ENCODE data around the gene EEF2K. TPM values are rescaled to one million over a fixed set of nuclear protein-coding genes. Genes with fewer than 3 reads are reported as not detected.

The EEF2K gene
- total and polyA plus RNA-seq, 2 of the 13 experiments (the other 11 are each of a cell fraction or from before 2014, with no cell fraction given): 22.0 to 23.8 TPM

DNA sequence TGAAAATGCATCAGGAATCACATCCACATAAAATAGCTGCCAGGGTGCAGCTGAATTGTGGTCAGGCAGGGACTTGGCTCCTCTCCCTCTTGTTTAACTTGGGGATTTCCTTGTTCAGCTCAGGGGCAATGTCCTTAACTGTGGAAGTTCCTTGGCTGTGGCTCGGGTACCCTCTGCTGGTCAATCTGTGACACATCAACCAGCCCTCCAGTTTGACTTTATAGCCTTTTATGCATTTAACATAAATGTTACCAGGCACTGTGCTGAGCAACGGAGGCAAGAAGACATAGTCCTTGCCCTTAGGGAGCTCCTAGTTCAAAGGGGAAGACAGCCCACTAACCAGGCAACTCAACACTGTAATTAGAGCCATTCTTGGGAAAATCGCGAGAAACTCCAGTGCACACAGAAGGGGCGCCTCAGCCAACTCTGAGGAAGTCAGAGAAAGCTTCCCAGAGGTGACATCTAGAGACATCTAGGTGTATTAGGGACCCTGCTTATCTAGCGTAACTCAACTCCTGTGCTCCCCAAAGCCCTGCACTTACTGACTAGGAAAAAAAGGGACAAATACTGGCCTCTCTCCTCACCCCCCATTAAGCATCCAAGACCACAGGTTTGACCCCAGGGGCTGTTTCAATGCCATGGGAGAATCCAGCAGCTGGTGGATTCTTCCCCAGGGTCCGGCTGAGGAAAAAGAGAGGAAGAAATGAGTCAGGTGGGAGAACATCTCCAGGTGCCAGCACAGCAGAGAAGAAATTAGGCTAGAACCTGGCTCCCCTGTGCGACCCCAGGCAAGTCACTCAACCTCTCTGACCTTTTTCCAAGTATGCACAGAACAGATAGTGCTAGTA, 17.3 kb upstream of the EEF2K start (continued):
- TF ChIP-seq, protein P1, sequence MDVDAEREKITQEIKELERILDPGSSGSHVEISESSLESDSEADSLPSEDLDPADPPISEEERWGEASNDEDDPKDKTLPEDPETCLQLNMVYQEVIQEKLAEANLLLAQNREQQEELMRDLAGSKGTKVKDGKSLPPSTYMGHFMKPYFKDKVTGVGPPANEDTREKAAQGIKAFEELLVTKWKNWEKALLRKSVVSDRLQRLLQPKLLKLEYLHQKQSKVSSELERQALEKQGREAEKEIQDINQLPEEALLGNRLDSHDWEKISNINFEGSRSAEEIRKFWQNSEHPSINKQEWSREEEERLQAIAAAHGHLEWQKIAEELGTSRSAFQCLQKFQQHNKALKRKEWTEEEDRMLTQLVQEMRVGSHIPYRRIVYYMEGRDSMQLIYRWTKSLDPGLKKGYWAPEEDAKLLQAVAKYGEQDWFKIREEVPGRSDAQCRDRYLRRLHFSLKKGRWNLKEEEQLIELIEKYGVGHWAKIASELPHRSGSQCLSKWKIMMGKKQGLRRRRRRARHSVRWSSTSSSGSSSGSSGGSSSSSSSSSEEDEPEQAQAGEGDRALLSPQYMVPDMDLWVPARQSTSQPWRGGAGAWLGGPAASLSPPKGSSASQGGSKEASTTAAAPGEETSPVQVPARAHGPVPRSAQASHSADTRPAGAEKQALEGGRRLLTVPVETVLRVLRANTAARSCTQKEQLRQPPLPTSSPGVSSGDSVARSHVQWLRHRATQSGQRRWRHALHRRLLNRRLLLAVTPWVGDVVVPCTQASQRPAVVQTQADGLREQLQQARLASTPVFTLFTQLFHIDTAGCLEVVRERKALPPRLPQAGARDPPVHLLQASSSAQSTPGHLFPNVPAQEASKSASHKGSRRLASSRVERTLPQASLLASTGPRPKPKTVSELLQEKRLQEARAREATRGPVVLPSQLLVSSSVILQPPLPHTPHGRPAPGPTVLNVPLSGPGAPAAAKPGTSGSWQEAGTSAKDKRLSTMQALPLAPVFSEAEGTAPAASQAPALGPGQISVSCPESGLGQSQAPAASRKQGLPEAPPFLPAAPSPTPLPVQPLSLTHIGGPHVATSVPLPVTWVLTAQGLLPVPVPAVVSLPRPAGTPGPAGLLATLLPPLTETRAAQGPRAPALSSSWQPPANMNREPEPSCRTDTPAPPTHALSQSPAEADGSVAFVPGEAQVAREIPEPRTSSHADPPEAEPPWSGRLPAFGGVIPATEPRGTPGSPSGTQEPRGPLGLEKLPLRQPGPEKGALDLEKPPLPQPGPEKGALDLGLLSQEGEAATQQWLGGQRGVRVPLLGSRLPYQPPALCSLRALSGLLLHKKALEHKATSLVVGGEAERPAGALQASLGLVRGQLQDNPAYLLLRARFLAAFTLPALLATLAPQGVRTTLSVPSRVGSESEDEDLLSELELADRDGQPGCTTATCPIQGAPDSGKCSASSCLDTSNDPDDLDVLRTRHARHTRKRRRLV (CRISPR knock-in tag; IDR thresholded peaks at IDR 0.05): no peak
- TF ChIP-seq SOX5 (CRISPR knock-in tag; IDR thresholded peaks at IDR 0.05; ENCODE audit: borderline replicate concordance) (0 out of 2 replicates have a peak, but pooled peaks have one; percentile 16), HOXD1 (CRISPR knock-in tag; IDR thresholded peaks at IDR 0.05) (0 out of 2 replicates have a peak, but pooled peaks have one; percentile 10), ONECUT2 (CRISPR knock-in tag; IDR thresholded peaks at IDR 0.05) (no peak), ZMYM3 (CRISPR knock-in tag; IDR thresholded peaks at IDR 0.05) (peak; percentile 65), ZNF616 (CRISPR knock-in tag; IDR thresholded peaks at IDR 0.05; ENCODE audit: low read depth) (no peak), ZMYM4 (CRISPR knock-in tag; IDR thresholded peaks at IDR 0.05) (peak; percentile 48; the same call in 1 of the 2 replicates), ETV5 (CRISPR knock-in tag; IDR thresholded peaks at IDR 0.05; ENCODE audit: borderline replicate concordance) (peak; percentile 17; the same call in 1 of the 2 replicates), RFX1 (IDR thresholded peaks at IDR 0.05) (no peak), ZNF543 (CRISPR knock-in tag; IDR thresholded peaks at IDR 0.05) (peak; percentile 61; the same call in 1 of the 2 replicates), PAWR (CRISPR knock-in tag; IDR thresholded peaks at IDR 0.05; ENCODE audit: borderline replicate concordance) (no peak), ZKSCAN8 (CRISPR knock-in tag; IDR thresholded peaks at IDR 0.05; ENCODE audit: borderline replicate concordance) (0 out of 2 replicates have a peak, but pooled peaks have one; percentile 31), ARNTL (CRISPR knock-in tag; IDR thresholded peaks at IDR 0.05) (peak; percentile 40; the same call in 1 of the 2 replicates), PHB2 (IDR thresholded peaks at IDR 0.05; ENCODE audit: partially characterized antibody) (no peak), NBN (conservative IDR thresholded peaks at IDR 0.05) (no peak), ZNF589 (CRISPR knock-in tag; conservative IDR thresholded peaks at IDR 0.05) (no peak), MAF1 (CRISPR knock-in tag; IDR thresholded peaks at IDR 0.05; ENCODE audit: borderline replicate concordance) (no peak)
- TF ChIP-seq, protein P2, sequence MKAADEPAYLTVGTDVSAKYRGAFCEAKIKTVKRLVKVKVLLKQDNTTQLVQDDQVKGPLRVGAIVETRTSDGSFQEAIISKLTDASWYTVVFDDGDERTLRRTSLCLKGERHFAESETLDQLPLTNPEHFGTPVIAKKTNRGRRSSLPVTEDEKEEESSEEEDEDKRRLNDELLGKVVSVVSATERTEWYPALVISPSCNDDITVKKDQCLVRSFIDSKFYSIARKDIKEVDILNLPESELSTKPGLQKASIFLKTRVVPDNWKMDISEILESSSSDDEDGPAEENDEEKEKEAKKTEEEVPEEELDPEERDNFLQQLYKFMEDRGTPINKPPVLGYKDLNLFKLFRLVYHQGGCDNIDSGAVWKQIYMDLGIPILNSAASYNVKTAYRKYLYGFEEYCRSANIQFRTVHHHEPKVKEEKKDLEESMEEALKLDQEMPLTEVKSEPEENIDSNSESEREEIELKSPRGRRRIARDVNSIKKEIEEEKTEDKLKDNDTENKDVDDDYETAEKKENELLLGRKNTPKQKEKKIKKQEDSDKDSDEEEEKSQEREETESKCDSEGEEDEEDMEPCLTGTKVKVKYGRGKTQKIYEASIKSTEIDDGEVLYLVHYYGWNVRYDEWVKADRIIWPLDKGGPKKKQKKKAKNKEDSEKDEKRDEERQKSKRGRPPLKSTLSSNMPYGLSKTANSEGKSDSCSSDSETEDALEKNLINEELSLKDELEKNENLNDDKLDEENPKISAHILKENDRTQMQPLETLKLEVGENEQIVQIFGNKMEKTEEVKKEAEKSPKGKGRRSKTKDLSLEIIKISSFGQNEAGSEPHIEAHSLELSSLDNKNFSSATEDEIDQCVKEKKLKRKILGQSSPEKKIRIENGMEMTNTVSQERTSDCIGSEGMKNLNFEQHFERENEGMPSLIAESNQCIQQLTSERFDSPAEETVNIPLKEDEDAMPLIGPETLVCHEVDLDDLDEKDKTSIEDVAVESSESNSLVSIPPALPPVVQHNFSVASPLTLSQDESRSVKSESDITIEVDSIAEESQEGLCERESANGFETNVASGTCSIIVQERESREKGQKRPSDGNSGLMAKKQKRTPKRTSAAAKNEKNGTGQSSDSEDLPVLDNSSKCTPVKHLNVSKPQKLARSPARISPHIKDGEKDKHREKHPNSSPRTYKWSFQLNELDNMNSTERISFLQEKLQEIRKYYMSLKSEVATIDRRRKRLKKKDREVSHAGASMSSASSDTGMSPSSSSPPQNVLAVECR (CRISPR knock-in tag; IDR thresholded peaks at IDR 0.05; ENCODE audit: borderline replicate concordance): 0 out of 2 replicates have a peak, but pooled peaks have one; percentile 9
- TF ChIP-seq, protein P3, sequence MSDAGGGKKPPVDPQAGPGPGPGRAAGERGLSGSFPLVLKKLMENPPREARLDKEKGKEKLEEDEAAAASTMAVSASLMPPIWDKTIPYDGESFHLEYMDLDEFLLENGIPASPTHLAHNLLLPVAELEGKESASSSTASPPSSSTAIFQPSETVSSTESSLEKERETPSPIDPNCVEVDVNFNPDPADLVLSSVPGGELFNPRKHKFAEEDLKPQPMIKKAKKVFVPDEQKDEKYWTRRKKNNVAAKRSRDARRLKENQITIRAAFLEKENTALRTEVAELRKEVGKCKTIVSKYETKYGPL (CRISPR knock-in tag; IDR thresholded peaks at IDR 0.05): 0 out of 2 replicates have a peak, but pooled peaks have one; percentile 38

Data from HepG2 (cell line).